ENCODE measurements around the gene TCEANC2.

Gene TCEANC2

GRCh38 chr1:54153535-54154439 lies 100.4 kb downstream of the TCEANC2 start:
- peak; percentile 52 for DNase-seq (ENCODE audit: low read depth, low spot score)
- no peak overlapping the region for H3K4me3 ChIP-seq (ENCODE audit: insufficient read length, low read depth)
- TF ChIP-seq SUZ12 (IDR thresholded peaks at IDR 0.05; ENCODE audit: extremely low read depth, insufficient read depth, insufficient read length): no peak
- no peak for TF ChIP-seq YY1 (IDR thresholded peaks at IDR 0.05; ENCODE audit: insufficient read depth, insufficient read length)
- TF ChIP-seq ZNF274 (IDR thresholded peaks at IDR 0.05; ENCODE audit: low read depth, low read length): no peak

More at GRCh38 chr1:54153535-54154439, 100.4 kb downstream of the TCEANC2 start:
- Histone ChIP-seq H3K9me3 (ENCODE audit: insufficient read depth, low read length) (no peaks in the 10 kb centered on the region), H3K9ac (ENCODE audit: insufficient read length, low read depth) (peak overlapping the region; percentile 7), H3K4me1 (ENCODE audit: insufficient read depth, insufficient read length) (peaks cover 9% of the 10 kb centered on the region), H3K36me3 (ENCODE audit: insufficient read depth, insufficient read length, low read length) (no peaks in the 10 kb centered on the region), H3K27me3 (ENCODE audit: insufficient read depth, insufficient read length) (no peaks in the 10 kb centered on the region)

Data from NT2/D1 (cell line).